CD4-positive, alpha-beta T cell treated with Interleukin-12 subunit alpha and Interleukin-12 subunit beta, for 1 hour (primary cell): ENCODE measurements around the gene CDC42BPG.

Experiments
- DNase-seq: peaks from one replicate; pipeline ENCODE4 v3.0.0-alpha.2; 2020

The CDC42BPG gene

GRCh38 chr11:64863391-64864060 is 19.1 kb upstream of the CDC42BPG start:
- DNase-seq: no peak

- no peak for DNase-seq
These were observed 18.5 kb upstream of the CDC42BPG start for GRCh38 chr11:64862987-64863390.

GRCh38 chr11:64861227-64861975 is 16.9 kb upstream of the CDC42BPG start:
- DNase-seq: no peak

- peak; percentile 76 for DNase-seq
These were observed 15.3 kb upstream of the CDC42BPG start for GRCh38 chr11:64859542-64860414.

GRCh38 chr11:64858467-64859263 is 14.2 kb upstream of the CDC42BPG start:
- peak; percentile 70 for DNase-seq

GRCh38 chr11:64857485-64857884 is 13.0 kb upstream of the CDC42BPG start:
- DNase-seq: no peak

- no peak for DNase-seq
These were observed 12.2 kb upstream of the CDC42BPG start for GRCh38 chr11:64856382-64857227.

- no peak for DNase-seq
These were observed 11.3 kb upstream of the CDC42BPG start for GRCh38 chr11:64855596-64856304.

GRCh38 chr11:64854534-64855502 is 10.4 kb upstream of the CDC42BPG start:
- peak; percentile 51 for DNase-seq

GRCh38 chr11:64854157-64854533 is 9.7 kb upstream of the CDC42BPG start:
- no peak for DNase-seq

GRCh38 chr11:64853709-64854108 is 9.3 kb upstream of the CDC42BPG start:
- DNase-seq: peak; percentile 59

GRCh38 chr11:64852804-64853509 is 8.5 kb upstream of the CDC42BPG start:
- peak; percentile 48 for DNase-seq

GRCh38 chr11:64851831-64852351 is 7.4 kb upstream of the CDC42BPG start:
- no peak for DNase-seq

GRCh38 chr11:64850979-64851567 is 6.6 kb upstream of the CDC42BPG start:
- peak; percentile 72 for DNase-seq

GRCh38 chr11:64849598-64850356 is 5.3 kb upstream of the CDC42BPG start:
- no peak for DNase-seq

GRCh38 chr11:64848826-64849597 is 4.6 kb upstream of the CDC42BPG start:
- peak; percentile 48 for DNase-seq
